ENCODE data around the gene MLH3.

MLH3 gene

DNA sequence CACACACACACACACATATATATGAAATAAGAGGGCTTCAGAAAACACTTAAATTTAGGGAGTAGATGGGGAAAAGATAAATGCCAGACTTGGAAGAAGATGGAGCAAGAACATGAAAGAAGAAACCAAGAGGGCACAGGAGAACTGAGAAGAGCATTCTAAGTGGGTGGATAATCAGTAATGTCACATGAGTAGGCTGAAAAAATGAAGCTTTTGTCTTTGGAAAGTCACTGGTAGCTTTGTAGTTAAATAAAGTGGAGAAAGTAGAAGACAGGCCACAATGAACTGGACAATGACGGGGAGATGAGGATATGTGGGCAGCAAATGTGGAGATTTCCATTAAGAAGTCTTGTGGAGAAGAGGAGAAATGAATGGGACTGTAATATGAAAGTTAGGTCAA lies 15.9 kb upstream of the MLH3 start:
- no peak for DNase-seq (ENCODE audit: low spot score)
- FAIRE-seq: no peak

DNA sequence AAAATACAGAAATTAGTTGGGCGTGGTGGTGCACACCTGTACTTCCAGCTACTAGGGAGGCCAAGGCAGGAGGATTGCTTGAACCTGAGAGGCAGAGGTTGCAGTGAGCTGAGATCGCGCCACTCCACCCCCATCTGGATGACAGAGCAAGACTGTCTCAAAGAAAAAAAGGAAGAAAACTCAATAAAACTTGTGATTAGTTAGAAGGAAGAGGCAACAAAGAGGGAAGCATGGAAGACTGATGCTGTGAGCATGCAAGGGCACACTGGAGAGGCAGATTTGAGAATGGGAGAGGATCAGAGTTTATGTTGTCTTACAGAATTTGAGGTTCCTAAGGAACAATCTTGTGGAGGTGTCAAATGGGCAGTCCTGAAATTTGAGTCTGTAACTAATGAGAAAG lies 15.4 kb upstream of the MLH3 start:
- DNase-seq (ENCODE audit: low spot score) (no peak), FAIRE-seq (no peak)

DNA sequence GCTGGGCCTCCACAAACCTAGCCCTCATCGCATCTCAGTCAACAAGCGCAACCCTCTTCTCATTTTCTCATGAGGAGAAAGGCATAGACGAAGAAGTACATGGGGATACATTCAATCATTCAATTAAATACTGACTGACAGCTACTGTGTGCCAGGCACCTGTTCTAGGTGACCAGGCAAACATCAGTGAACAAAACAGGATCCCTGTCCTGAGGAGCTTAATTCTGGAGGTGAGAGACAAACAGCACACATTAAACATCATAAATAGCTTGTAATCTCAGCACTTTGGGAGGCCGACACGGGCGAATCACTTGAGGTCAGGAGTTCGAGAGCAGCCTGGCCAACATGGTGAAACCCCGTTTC lies 12.9 kb upstream of the MLH3 start:
- DNase-seq (ENCODE audit: low spot score) (no peak), FAIRE-seq (no peak)

DNA sequence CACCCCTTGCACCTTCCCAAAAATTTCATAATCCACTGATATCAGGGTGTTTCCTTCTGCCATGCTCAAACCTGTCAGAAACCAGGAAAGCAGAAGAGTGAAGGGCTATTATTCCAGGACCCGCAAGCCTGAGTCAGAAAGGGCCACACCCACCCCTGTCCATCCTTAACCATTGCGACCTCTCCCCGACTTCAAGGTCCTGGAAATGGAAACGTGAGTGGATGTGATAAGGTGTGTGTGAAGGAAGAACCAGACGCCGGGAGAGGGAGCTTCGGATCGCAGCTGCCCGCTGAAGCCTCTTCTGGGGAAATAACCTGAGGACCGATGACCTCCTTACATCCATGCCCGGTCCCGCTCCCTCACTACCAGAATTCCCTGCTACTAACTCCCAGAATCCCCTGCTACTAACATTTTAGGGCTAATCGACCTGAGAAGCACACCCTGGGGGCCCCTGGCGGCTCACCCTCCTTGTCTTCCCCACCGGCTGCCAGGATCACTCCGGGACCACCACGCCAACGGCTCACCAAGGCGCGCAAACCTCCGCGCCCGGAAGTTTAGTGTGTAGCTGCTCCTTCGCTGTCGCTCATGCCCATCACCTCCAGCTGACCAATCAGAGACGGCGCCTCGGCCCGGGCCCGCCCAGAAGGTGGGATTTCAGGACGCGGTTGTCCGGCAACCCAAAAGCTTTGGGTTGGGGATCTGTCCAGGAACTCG lies 12.4 kb upstream of the MLH3 start, which contains the start of gene ACYP1:
TSS of gene ACYP1 (minus strand) at position 534 of the 714 bp plus-strand sequence. CDS start at position 63, 471 bp downstream.
- DNase-seq (ENCODE audit: low spot score) (peak; percentile 68), FAIRE-seq (no peak)

DNA sequence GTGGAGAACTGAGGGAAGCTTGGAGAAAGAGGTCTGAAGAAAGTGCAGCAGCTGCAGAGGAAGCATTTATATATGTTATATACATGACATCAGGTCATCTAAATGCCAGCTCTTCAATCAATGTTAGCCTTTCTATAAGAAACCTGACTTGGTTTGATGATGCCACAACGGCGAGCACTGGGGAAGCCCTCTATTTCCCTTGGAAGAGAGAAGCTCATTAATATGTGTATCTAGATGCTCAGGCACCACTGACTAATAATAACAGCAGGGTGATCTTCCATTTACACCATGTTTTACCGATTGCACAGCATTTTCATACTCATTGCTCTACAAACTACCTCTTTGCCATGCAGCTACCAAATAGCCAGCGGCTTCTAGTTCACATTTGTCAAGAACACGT lies 11.7 kb upstream of the MLH3 start:
- DNase-seq (ENCODE audit: low spot score): no peak
- no peak for FAIRE-seq

DNA sequence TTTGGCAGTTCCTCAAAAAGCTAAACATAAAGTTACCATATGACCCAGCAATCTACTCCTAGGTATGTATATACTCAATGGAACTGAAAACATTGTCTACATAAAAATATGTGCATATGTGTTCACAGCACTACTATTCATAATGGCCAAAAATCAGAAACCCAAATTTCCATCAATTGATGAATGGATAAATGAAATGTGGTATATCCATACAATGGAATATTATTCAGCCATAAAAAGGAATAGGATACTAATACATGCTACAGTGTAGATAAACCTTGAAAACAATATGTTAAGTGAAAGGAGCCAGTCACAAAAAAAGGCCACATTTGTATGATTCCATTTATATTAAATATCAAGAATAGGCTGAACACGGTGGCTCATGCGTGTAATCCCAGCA lies 9.2 kb upstream of the MLH3 start:
- FAIRE-seq (no peak), DNase-seq (ENCODE audit: low spot score) (no peak)

DNA sequence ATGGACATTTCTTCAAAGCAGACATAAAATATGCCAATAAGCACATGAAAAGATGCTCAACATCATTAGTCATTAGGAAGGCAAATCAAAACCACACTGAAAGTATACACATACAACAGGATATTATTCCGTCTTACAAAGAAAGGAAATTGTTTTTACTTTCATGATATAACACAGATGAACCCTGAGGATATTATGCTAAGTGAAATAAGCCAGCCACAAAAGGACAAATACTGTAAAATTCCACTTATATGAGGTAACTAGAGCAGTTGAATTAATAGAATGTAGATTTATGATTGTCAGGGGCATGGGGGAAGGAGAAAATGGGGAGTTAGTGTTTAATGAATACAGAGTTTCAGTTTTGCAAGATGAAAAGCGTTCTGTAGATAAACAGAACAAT lies 8.4 kb upstream of the MLH3 start:
- FAIRE-seq: no peak
- DNase-seq (ENCODE audit: low spot score): no peak

DNA sequence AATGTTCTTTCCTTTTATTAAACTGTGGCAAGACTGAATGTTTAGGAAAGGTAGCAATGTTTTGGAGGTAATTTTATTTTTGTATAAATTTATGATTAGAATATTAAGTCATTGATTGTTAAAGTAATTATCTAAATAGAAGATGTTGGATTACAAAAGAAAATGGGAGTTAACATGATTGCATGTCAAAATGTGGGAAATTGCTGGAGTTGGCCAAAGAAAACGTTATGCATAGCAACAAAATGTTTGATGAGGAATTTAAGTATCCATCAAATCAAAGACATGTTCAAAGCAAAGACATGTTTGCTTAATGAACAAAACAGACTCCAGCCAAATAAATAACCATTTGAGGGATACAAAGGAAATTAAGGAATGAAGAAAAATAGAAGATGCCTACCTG lies 3.2 kb upstream of the MLH3 start:
- no peak for DNase-seq (ENCODE audit: low spot score)
- no peak for FAIRE-seq

DNA sequence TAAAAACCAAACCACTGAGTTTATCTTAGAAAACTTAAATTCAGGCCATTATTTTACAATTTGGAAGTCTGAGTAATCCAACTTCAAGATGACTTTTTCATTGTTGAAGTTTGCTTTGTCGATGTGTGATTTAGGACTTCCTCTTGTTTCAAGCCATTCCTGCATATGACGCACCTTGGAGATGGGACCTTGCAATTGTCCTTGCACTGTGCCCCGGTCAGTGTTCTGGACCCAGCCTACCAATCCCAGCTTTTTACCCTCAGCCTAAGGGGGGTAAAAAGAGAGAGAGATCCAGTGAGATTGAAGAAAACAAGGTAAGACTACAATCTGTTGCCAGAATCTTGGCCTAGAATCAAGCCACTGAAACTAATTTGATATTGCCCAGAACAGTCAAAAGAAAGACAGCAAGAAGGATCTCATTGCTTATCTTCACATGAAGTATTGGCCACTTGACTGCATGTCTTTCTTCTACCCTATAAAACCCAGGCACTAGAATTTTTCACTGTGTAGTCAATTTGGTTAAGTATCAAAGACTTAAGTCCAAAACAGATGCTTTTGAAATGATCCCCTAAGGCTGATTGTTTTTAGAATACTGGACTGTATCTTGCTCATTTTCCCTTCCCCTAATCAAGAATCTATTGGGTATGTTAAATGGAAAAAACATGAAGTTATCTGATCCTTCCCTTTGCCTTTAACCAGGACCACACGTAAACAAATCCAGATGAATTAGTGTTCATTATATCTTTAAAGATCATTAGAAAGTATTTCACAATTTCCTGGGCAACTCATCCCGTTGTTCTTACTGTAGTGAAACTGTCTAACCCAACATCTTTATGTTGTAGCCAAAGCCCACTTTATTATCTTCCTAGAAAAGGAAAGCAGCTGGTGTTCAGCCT lies 2.4 kb upstream of the MLH3 start:
- no peak for FAIRE-seq
- no peak for DNase-seq (ENCODE audit: low spot score)

DNA sequence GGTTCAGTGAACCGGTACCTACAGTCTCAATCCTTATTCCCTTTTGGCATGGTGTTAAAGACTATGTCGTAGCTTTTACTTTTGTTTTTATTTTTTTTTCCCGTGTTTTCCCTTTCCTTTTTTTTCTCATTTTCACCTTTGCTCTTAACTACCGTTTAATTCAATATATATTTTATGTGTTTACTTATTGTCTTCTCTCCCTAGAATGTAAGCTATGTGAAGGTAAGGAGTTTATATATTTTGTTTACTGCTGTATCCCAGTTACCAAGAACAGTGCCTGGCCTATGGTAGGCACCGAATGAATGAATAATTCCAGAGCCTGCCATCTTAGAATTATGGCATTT lies 261 bp upstream of the MLH3 start:
- FAIRE-seq (peak; percentile 2), DNase-seq (ENCODE audit: low spot score) (no peak)

DNA sequence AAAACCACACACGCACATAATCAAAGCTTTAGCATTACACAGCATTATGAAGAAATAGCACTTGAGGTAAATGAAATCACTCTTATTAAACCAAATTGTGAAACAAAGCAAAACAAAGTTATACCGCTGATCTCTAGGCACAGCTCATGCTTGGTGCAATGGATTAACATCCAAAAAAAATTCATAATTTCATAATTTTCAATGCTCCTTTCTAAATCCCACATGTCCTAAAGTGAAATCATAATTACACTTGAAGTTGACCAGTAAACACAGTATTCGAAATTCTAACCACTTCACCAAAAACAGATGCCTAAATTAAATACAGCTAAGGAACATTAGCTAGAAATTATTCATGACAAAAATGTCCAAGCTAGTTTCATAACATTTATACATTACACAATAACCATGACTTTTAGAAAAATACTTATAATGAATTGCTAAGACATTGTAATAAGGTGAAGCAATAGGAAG lies 1.5 kb downstream of the MLH3 start:
- FAIRE-seq: no peak
- DNase-seq (ENCODE audit: low spot score): no peak

DNA sequence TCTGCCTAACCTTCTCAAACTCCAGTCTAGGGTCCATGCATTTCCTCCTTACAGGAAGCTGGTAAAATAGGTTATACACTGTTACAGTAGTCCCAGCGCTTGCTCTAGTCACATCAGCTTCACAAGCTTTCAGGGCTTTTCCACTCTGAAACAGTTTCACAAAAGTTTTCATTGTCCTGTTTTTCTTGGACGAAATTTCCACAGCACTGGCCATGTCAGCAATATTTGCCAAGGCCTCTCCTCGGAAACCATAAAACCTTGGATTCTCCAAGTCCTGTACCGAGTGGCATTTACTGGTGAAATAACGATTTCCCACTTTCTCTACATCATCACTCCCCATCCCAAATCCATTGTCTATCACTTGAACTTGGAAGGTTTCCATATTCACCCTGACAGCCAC lies 2.1 kb downstream of the MLH3 start:
- no peak for DNase-seq (ENCODE audit: low spot score)
- no peak for FAIRE-seq

DNA sequence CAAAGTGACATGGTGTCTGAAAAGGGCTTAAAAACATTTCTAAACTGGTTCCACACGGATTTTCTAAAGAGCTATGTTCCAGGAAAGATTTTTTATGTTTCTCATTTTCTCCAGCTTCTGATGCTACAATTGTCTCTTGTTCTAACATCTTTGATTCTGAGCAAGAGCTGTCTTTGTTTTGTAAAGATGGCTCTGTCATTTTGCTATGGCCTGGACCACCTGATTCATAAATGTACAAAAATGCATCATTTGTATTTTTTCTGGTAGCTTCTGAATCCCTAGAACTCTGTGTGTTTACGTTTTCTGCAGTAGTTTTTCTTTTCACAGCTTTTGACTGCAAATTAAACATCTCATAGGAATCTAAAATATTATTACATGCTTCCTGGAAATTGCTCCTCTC lies 3.2 kb downstream of the MLH3 start:
- no peak for FAIRE-seq
- DNase-seq (ENCODE audit: low spot score): no peak

DNA sequence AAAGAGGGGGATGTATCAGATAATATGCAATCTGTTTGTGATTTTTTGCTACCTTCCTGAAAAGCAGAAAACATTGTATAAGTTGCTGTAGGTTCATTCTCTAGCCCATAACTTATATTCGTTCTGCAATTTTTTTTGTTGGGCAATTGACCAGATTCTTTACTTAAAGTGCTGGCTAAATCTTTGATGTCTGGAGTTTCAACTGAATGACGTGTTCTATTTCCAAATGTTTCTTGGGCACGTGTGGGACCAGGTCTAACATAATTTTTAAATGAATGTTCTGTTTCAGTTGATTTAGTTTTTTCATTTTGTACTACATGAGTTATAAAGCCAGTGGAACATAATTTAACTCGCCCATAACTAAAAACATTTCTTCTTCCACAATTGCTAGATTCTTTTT lies 3.8 kb downstream of the MLH3 start:
- no peak for DNase-seq (ENCODE audit: low spot score)
- no peak for FAIRE-seq

DNA sequence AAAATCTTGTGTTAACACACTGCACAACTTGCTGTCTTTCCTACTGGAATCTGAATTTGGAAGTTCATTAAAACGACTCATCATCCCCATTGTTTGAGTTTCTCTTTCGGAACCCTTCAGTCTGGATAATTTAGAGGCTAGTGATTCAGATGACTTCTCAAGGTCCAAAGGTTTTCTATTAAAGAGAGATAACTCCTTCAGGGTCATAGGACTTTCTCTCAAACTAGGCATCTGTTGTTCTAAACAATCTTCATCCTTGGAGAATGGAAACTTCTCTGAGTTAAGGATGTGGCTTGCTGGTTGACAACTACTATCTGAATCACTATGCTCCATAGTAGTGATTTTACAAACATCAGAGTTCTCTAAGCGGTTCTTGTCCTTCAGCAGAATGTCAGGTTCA lies 4.4 kb downstream of the MLH3 start:
- DNase-seq (ENCODE audit: low spot score) (peak; percentile 44), FAIRE-seq (no peak)

DNA sequence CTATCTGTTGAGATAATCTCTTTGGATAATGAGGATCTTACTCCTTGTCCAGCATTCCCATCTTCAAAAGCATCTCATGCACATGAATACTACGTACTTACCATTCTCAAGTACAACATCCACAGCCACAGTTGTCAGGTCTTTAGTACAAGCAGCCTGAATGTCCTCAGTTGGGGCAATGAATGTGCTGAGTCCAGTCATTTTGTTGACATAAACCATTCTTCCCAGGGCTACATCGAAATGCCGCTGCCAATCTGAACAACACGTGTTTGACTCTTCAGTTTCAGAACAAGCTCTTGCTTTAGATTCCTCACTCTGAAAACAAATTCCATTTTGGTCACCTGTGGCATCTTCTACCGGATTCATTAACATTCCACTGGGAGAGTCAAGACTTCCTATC lies 5.0 kb downstream of the MLH3 start:
- FAIRE-seq: no peak
- no peak for DNase-seq (ENCODE audit: low spot score)

DNA sequence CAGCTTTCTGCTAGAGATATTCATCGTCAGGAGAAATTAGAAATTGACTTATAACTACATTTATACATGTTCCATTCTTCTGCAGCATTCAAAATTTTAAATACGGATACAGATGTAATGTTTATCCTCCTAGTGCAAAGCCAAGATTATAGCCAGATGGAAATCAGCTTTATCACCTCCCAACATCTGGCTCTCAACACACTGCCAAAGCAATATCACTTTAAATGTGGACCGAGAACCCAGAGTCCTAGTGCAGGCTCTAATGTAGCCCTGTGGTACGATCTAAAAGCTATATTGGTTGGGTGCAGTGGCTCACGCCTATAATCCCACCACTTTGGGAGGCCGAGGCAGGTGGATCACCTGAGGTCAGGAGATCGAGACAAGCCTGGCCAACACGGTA lies 6.5 kb downstream of the MLH3 start:
- FAIRE-seq: no peak
- no peak for DNase-seq (ENCODE audit: low spot score)

DNA sequence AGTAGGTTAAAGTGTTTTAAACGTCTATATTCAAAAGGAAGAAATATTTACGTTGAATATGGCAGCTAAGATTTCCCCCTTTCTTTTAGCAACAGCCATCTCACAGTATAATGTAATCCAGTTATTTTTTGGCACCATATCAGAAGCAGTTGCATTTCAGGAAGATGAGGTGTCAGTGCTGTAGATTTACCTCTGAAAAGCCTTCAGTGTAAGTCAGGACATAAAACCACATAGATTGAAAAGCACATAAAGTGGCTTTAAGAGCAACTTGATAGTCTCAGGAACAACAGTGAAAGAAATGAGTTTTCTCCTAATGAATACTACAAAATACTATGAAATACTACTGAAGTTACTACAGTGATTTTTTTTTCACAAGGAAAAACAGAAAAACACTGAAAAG lies 6.9 kb downstream of the MLH3 start:
- peak; percentile 45 for FAIRE-seq
- DNase-seq (ENCODE audit: low spot score): peak; percentile 48

DNA sequence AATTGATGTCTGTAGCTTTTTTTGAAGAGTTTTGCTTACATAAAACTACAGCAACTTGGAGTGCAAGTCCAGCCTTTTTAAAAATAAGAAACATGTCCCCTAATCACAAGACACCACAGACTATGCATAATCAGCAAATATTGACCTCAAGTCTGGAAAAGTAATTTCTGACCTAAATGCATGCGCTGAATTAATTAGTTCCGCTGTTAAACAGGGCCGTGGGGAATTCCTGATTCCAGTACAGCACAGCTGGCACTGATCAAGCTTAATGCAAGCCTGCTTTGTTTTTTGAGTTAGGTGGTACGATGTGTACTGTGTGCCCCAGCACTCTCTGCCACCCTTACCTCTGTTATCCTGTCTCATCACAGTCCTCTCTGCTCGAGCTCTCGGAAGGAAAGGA lies 9.2 kb downstream of the MLH3 start:
- DNase-seq (ENCODE audit: low spot score) (no peak), FAIRE-seq (no peak)

DNA sequence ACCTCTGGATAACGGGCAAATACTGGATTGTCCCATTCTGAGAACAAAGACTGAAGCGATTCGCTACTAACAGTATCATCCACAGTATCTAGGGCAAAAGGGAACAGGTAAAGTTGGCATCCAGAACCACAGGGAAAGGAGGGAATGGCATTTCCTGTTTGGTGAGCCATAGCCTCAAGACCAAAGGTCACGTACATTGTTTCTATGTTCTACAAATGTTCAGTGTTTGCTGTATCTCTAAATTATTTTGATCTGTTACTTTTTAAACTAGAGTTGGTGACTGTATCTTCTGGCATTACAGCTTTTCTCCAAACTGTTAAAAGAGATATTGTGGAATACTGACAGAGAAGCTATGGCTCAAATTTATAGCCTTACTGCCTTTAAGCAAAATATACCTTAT lies 9.7 kb downstream of the MLH3 start:
- FAIRE-seq: peak; percentile 48

DNA sequence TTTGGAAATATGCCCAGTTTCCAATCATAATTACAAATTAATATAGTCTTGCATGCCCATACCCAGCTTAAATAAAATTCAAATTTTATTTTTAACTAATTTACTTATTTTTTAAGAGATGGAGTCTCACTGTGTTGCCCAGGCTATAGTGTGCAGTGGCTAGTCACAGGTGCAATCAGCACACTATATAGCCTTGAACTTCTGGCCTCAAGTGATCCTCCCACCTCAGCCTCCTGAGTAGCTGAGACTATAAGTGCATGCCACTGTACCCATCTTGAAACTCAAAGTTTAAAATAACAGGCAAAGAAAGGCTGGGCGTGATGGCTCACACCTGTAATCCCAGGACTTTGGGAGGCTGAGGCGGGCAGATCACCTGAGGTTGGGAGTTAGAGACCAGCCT lies 10.3 kb downstream of the MLH3 start:
- FAIRE-seq: no peak

More for the DNA sequence above, 9.7 kb downstream of the MLH3 start:
- peak; percentile 53 for DNase-seq (ENCODE audit: low spot score)

DNA sequence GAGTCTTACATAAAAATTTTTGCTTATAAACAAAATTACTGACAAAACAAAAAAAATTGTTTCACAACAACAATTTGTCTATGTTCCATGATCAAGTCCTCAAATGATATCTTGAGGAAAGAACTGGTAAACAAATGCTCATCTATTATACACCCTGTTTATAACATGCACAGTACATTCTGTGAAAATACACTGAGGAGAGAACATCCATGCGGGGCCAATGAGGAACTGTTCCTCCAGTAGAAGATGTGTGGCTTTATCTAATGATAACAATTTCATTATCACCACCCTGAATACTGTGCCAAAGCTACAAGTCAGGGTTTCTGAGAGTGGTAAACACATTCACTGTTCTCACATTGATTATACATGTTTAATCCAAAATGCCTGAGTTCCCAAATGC lies 10.8 kb downstream of the MLH3 start:
- FAIRE-seq: no peak
- no peak for DNase-seq (ENCODE audit: low spot score)

More for the DNA sequence above, 10.3 kb downstream of the MLH3 start:
- DNase-seq (ENCODE audit: low spot score): no peak

DNA sequence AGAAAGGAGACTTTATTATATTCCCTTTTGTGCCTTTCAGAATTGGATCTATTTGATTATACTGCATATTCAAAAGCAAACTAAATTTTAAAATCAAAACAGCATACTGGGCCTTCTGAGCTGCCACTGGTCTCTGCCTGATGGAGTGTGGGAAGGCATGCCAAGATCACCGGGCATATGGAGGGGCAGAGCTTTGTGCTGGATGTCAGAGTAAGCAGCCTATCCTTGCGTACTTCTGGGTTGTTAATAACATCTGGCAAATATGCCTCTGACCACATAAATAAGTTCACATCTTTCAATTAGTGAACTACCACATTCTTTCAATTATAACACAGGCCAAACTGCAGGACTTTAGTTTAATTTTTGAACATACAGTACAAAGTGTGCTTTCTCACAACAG lies 18.3 kb downstream of the MLH3 start:
- FAIRE-seq (no peak), DNase-seq (ENCODE audit: low spot score) (no peak)
